Measurements from ENCODE around the gene YIPF3.

- TF ChIP-seq CTCF (conservative IDR thresholded peaks at IDR 0.05; ENCODE audit: low read length): no peak
- no peak for TF ChIP-seq EZH2phosphoT487 (IDR thresholded peaks at IDR 0.05; ENCODE audit: borderline replicate concordance)
These were observed 394 bp downstream of the YIPF3 start for GRCh38 chr6:43516367-43516696.

All from Loucy (cell line).